Mesendoderm (in vitro differentiated cells): Measurements from ENCODE around the gene RABEP2.
A peak's percentile ranks its signal among the peaks of the same experiment; 100 is the strongest.

Experiments used
- DNase-seq: peaks from one replicate; pipeline ENCODE4 v3.0.0; 2013
- H2AK5ac ChIP-seq: 2 replicates; pipeline ENCODE4 v1.6.1; 2013; ENCODE audit warnings: low read length, inconsistent platforms
- H2BK120ac ChIP-seq: 2 replicates; pipeline ENCODE4 v1.6.1; 2013; ENCODE audit warnings: low read depth, mild to moderate bottlenecking, low read length, moderate library complexity, mixed read lengths
- H2BK15ac ChIP-seq: replicated peaks from 2 replicates; pipeline ENCODE4 v1.6.1; 2013; ENCODE audit warnings: low read depth, mild to moderate bottlenecking, moderate library complexity
- H2BK5ac ChIP-seq: 2 replicates; pipeline ENCODE4 v1.6.1; 2013; ENCODE audit warnings: low read length, inconsistent platforms
- H3K18ac ChIP-seq: 2 replicates; pipeline ENCODE4 v1.6.1; 2013; ENCODE audit warnings: mild to moderate bottlenecking, low read length, mixed read lengths
- H3K23ac ChIP-seq: one replicate; pipeline ENCODE4 v1.6.1; 2013; ENCODE audit warnings: low read length
- H3K27ac ChIP-seq: 2 replicates; pipeline ENCODE4 v1.5.1; 2013; ENCODE audit warnings: low read depth, mild to moderate bottlenecking, inconsistent platforms, low read length, moderate library complexity
- H3K27me3 ChIP-seq: 2 replicates; pipeline ENCODE4 v1.6.1; 2013; ENCODE audit warnings: low read length, control low read depth, mild to moderate bottlenecking, inconsistent platforms; ENCODE audit not compliant: insufficient read depth, poor library complexity
- H3K36me3 ChIP-seq: 2 replicates; pipeline ENCODE4 v1.6.1; 2013; ENCODE audit warnings: low read length, inconsistent platforms; ENCODE audit not compliant: control insufficient read depth, insufficient read depth
- H3K4ac ChIP-seq: one replicate; pipeline ENCODE4 v1.6.1; 2013; ENCODE audit warnings: low read depth, mild to moderate bottlenecking, low read length, moderate library complexity
- H3K4me1 ChIP-seq: 2 replicates; pipeline ENCODE4 v1.6.1; 2013; ENCODE audit warnings: low read depth, low read length, inconsistent platforms; ENCODE audit not compliant: control insufficient read depth
- H3K4me2 ChIP-seq: 2 replicates; pipeline ENCODE4 v1.6.1; 2013; ENCODE audit warnings: low read length
- H3K4me3 ChIP-seq: 2 replicates; pipeline ENCODE4 v1.5.1; 2013; ENCODE audit warnings: mild to moderate bottlenecking, low read length
- H3K56ac ChIP-seq: one replicate; pipeline ENCODE4 v1.6.1; 2013; ENCODE audit warnings: low read length
- H3K79me1 ChIP-seq: 2 replicates; pipeline ENCODE4 v1.6.1; 2013; ENCODE audit warnings: low read length, inconsistent platforms
- H3K79me2 ChIP-seq: 2 replicates; pipeline ENCODE4 v1.6.1; 2013; ENCODE audit warnings: mild to moderate bottlenecking, low read length; ENCODE audit not compliant: control insufficient read depth, insufficient read depth
- H3K9ac ChIP-seq: 2 replicates; pipeline ENCODE4 v1.6.1; 2013; ENCODE audit warnings: low read length, inconsistent platforms
- H4K5ac ChIP-seq: one replicate; pipeline ENCODE4 v1.6.1; 2013; ENCODE audit warnings: low read length
- H4K8ac ChIP-seq: one replicate; pipeline ENCODE4 v1.6.1; 2013; ENCODE audit warnings: low read depth, mild to moderate bottlenecking, control low read depth, low read length, moderate library complexity
- WGBS: extraction: QIAGEN DNeasy Blood & Tissue Kit; methylation state at CpG from one replicate; pipeline ENCODE4 v1.1.7; 2013; ENCODE audit warnings: low lambda C conversion rate, missing lambda C conversion rate; ENCODE audit not compliant: insufficient coverage; ENCODE audit errors: extremely low coverage; 5-methylcytosine and 5-hydroxymethylcytosine counted together

RABEP2 gene

GRCh38 chr16:28879841-28880588, 45.0 kb downstream of the RABEP2 start:
- peak overlapping the region; percentile 58 for H3K4me2 ChIP-seq
- peak overlapping the region; percentile 40 for H3K4me3 ChIP-seq
- no peaks in the 10 kb centered on the region for H3K79me2 ChIP-seq
- no peak overlapping the region for H3K23ac ChIP-seq
- peak overlapping the region; percentile 79 for H3K56ac ChIP-seq
- peak overlapping the region; percentile 21 for H3K18ac ChIP-seq
- H3K9ac ChIP-seq = peak overlapping the region; percentile 81
- no peak overlapping the region for H4K5ac ChIP-seq
- no peaks in the 10 kb centered on the region for H3K36me3 ChIP-seq
- H3K27ac ChIP-seq = no peak overlapping the region
- H3K79me1 ChIP-seq = no peaks in the 10 kb centered on the region
- peak overlapping the region; percentile 8 for H3K4ac ChIP-seq
- H2AK5ac ChIP-seq = no peak overlapping the region
- H2BK120ac ChIP-seq = no peak overlapping the region
- no peak overlapping the region for H4K8ac ChIP-seq
- no peak overlapping the region for H2BK15ac ChIP-seq
- no peak overlapping the region for H2BK5ac ChIP-seq
- peak; percentile 93 for DNase-seq
- no peaks in the 10 kb centered on the region for H3K27me3 ChIP-seq
- no peaks in the 10 kb centered on the region for H3K4me1 ChIP-seq
- no CpG with 5 or more reads among the region's 66 CpGs for WGBS

GRCh38 chr16:28879261-28879840, 45.7 kb downstream of the RABEP2 start:
- no peaks in the 10 kb centered on the region for H3K4me1 ChIP-seq
- no peak overlapping the region for H2BK120ac ChIP-seq
- H2AK5ac ChIP-seq = no peak overlapping the region
- peak overlapping the region; percentile 40 for H3K4me3 ChIP-seq
- no peaks in the 10 kb centered on the region for H3K27me3 ChIP-seq
- no peak for DNase-seq
- no peaks in the 10 kb centered on the region for H3K79me2 ChIP-seq
- no peak overlapping the region for H3K27ac ChIP-seq
- no peak overlapping the region for H4K8ac ChIP-seq
- H3K36me3 ChIP-seq = no peaks in the 10 kb centered on the region
- peak overlapping the region; percentile 42 for H3K4me2 ChIP-seq
- peak overlapping the region; percentile 21 for H3K18ac ChIP-seq
- WGBS = no CpG with 5 or more reads among the region's 27 CpGs
- no peak overlapping the region for H2BK15ac ChIP-seq
- peak overlapping the region; percentile 81 for H3K9ac ChIP-seq
- H4K5ac ChIP-seq = no peak overlapping the region
- peak overlapping the region; percentile 79 for H3K56ac ChIP-seq
- H3K4ac ChIP-seq = peak overlapping the region; percentile 71
- H2BK5ac ChIP-seq = no peak overlapping the region
- no peaks in the 10 kb centered on the region for H3K79me1 ChIP-seq
- no peak overlapping the region for H3K23ac ChIP-seq

- H2BK120ac ChIP-seq = no peak within 1 kb of the TSS
- no peak within 1 kb of the TSS for H3K23ac ChIP-seq
- no peaks in the 10 kb centered on the region for H3K79me1 ChIP-seq
- H3K4me3 ChIP-seq = peak within 1 kb of the TSS; percentile 40
- H3K4me2 ChIP-seq = peak within 1 kb of the TSS; percentile 42
- H4K5ac ChIP-seq = no peak within 1 kb of the TSS
- peak within 1 kb of the TSS; percentile 21 for H3K18ac ChIP-seq
- no peak within 1 kb of the TSS for H4K8ac ChIP-seq
- H3K9ac ChIP-seq = peak within 1 kb of the TSS; percentile 81
- no CpG with 5 or more reads among the region's 25 CpGs for WGBS
- no peaks in the 10 kb centered on the region for H3K79me2 ChIP-seq
- H3K4ac ChIP-seq = no peak within 1 kb of the TSS
- H3K27ac ChIP-seq = no peak within 1 kb of the TSS
- peak within 1 kb of the TSS; percentile 79 for H3K56ac ChIP-seq
- peaks cover 2% of the 10 kb centered on the region for H3K36me3 ChIP-seq
- H2BK5ac ChIP-seq = no peak within 1 kb of the TSS
- H2AK5ac ChIP-seq = no peak within 1 kb of the TSS
- DNase-seq = no peak
- H3K27me3 ChIP-seq = no peaks in the 10 kb centered on the region
- H2BK15ac ChIP-seq = no peak within 1 kb of the TSS
- no peaks in the 10 kb centered on the region for H3K4me1 ChIP-seq
Observed at GRCh38 chr16:28878083-28878926, 46.7 kb downstream of the RABEP2 start, which contains the start of gene ATP2A1. TSS of gene ATP2A1 (plus strand) at chr16:28878488. CDS start at chr16:28878672, 184 bp downstream.

- Histone ChIP-seq H3K79me1 (no peaks in the 10 kb centered on the region), H2BK120ac (no peak overlapping the region), H3K79me2 (no peaks in the 10 kb centered on the region), H3K4me1 (no peaks in the 10 kb centered on the region), H3K4me2 (no peak overlapping the region), H3K4me3 (no peak overlapping the region), H3K36me3 (peaks cover 2% of the 10 kb centered on the region), H2BK15ac (no peak overlapping the region), H3K18ac (no peak overlapping the region), H3K23ac (no peak overlapping the region), H3K56ac (no peak overlapping the region), H4K5ac (no peak overlapping the region), H2BK5ac (no peak overlapping the region), H3K4ac (no peak overlapping the region), H2AK5ac (no peak overlapping the region), H3K27me3 (no peaks in the 10 kb centered on the region), H4K8ac (no peak overlapping the region), H3K27ac (no peak overlapping the region), H3K9ac (no peak overlapping the region)
- no peak for DNase-seq
- no CpG with 5 or more reads among the region's 2 CpGs for WGBS
Observed at GRCh38 chr16:28877655-28878000, 47.4 kb downstream of the RABEP2 start.

DNA sequence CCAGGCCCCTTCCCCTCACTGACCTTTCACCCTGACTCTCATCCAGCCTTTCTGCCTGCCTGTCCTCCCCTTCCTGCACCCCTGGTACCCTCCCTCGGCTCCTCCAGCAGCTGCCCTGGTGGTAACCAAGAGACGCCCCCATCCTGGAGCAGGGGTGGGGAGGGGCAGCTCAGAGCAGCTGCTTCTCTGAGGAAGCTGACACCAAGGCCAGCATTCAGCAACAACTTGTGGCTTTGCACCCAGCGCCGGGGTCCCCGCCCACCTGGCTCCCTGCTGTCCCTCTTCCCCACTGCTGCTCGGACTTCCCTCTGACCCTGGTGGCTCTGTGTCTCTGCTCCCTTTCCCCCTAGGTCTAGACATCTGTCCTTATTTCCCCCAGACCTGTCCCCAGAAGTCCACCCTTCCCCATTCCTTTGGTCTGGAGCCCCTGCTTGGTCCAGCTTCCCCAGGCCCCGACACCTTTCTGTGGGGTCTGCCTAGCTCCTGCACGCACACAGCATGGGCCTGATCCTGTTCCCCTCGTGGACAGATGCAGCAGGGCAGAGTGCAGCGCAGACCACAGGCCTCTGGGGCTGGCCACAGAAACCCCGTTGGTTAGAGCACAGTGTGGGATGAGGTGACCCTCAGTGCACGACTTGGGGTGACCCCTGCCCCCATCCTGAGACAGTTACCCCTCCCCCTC, 47.9 kb downstream of the RABEP2 start:
- H3K9ac ChIP-seq = no peak overlapping the region
- no peak overlapping the region for H3K4me2 ChIP-seq
- no peaks in the 10 kb centered on the region for H3K27me3 ChIP-seq
- no peak for DNase-seq
- H2BK15ac ChIP-seq = no peak overlapping the region
- no peak overlapping the region for H4K5ac ChIP-seq
- H4K8ac ChIP-seq = no peak overlapping the region
- H3K18ac ChIP-seq = no peak overlapping the region
- no peaks in the 10 kb centered on the region for H3K79me2 ChIP-seq
- no peak overlapping the region for H3K56ac ChIP-seq
- H3K4me1 ChIP-seq = no peaks in the 10 kb centered on the region
- H2AK5ac ChIP-seq = no peak overlapping the region
- no peak overlapping the region for H3K23ac ChIP-seq
- no peaks in the 10 kb centered on the region for H3K79me1 ChIP-seq
- no peak overlapping the region for H3K4me3 ChIP-seq
- H3K36me3 ChIP-seq = peaks cover 3% of the 10 kb centered on the region
- H3K27ac ChIP-seq = no peak overlapping the region
- no peak overlapping the region for H2BK5ac ChIP-seq
- H2BK120ac ChIP-seq = no peak overlapping the region
- H3K4ac ChIP-seq = no peak overlapping the region
- no CpG with 5 or more reads among the region's 12 CpGs for WGBS
